Measurements from ENCODE around the gene B9D2.
"Not testable (repeated sequence)": the region's sequence is repeated elsewhere in the genome, so short reads cannot be mapped to it uniquely, and the experiment has no call there.

GRCh38 chr19:41371119-41371518 is 7.2 kb upstream of the B9D2 start:
- not testable (repeated sequence) for TF ChIP-seq POLR2AphosphoS5 (IDR thresholded peaks at IDR 0.05; ENCODE audit: low read depth, low read length); TAF1 (IDR thresholded peaks at IDR 0.05; ENCODE audit: borderline replicate concordance, low read depth, low read length); POLR2A (IDR thresholded peaks at IDR 0.05; ENCODE audit: low read depth, low read length)
